ENCODE measurements around the gene RUFY4.

RUFY4 gene

GRCh38 chr2:218075975-218076811 lies 7.1 kb downstream of the RUFY4 start:
- no peaks in the 10 kb centered on the region for H3K27me3 ChIP-seq (replicated peaks in 2 of 5; ENCODE audit: control insufficient read depth in 4 of 5, insufficient read depth in 5 of 5, low read length in 4 of 5)
- H3K9me3 ChIP-seq (ENCODE audit: control extremely low read depth in 1 of 5, control insufficient read depth in 4 of 5, insufficient read depth in 2 of 5, low read depth in 1 of 5, low read length in 4 of 5), result no peaks in the 10 kb centered on the region
- ChIA-PET POLR2A (no interaction called here), CTCF (interaction anchor here (0.9 to 7.8 kb wide), 5 partner anchors 8 to 291 kb away, joined by 3 to 77 read pairs (median 4); partner anchors contain the start of gene RUFY4)
- H3K27ac ChIP-seq (ENCODE audit: insufficient read depth in 1 of 2, low read depth in 1 of 2, low read length in 2 of 2, poor library complexity in 1 of 2, severe bottlenecking in 2 of 2), result no peak overlapping the region
- no peaks in the 10 kb centered on the region for H3K4me1 ChIP-seq (ENCODE audit: control extremely low read depth in 1 of 4, control insufficient read depth in 4 of 4, insufficient read depth in 4 of 4, low read length in 3 of 4)
- no peak overlapping the region for H3K4me3 ChIP-seq (ENCODE audit: control insufficient read depth in 1 of 7, extremely low read depth in 1 of 7, insufficient read depth in 4 of 7, low read depth in 2 of 7, low read length in 6 of 7)
- WGBS (ENCODE audit: insufficient coverage), result 99% methylated on average over 8 of the region's 10 CpGs
- no peak for DNase-seq
- no peaks in the 10 kb centered on the region for H3K36me3 ChIP-seq (ENCODE audit: control insufficient read depth in 4 of 4, insufficient read depth in 4 of 4, low read length in 3 of 4)

- ChIA-PET CTCF (interaction anchor here (1.7 to 4.3 kb wide), 3 partner anchors 9 to 292 kb away, joined by 4 to 16 read pairs (median 5); partner anchors contain the start of gene RUFY4), POLR2A (no interaction called here)
- Histone ChIP-seq H3K9me3 (ENCODE audit: control extremely low read depth in 1 of 5, control insufficient read depth in 4 of 5, insufficient read depth in 2 of 5, low read depth in 1 of 5, low read length in 4 of 5) (no peaks in the 10 kb centered on the region), H3K27ac (ENCODE audit: insufficient read depth in 1 of 2, low read depth in 1 of 2, low read length in 2 of 2, poor library complexity in 1 of 2, severe bottlenecking in 2 of 2) (no peak overlapping the region), H3K4me1 (ENCODE audit: control extremely low read depth in 1 of 4, control insufficient read depth in 4 of 4, insufficient read depth in 4 of 4, low read length in 3 of 4) (no peaks in the 10 kb centered on the region), H3K27me3 (replicated peaks in 2 of 5; ENCODE audit: control insufficient read depth in 4 of 5, insufficient read depth in 5 of 5, low read length in 4 of 5) (no peaks in the 10 kb centered on the region), H3K36me3 (ENCODE audit: control insufficient read depth in 4 of 4, insufficient read depth in 4 of 4, low read length in 3 of 4) (no peaks in the 10 kb centered on the region), H3K4me3 (ENCODE audit: control insufficient read depth in 1 of 7, extremely low read depth in 1 of 7, insufficient read depth in 4 of 7, low read depth in 2 of 7, low read length in 6 of 7) (no peak overlapping the region)
- DNase-seq, result no peak
- 84% methylated on average over 8 of the region's 9 CpGs for WGBS (ENCODE audit: insufficient coverage)
Observed at GRCh38 chr2:218077464-218078216, 8.6 kb downstream of the RUFY4 start.

GRCh38 chr2:218079943-218080913 lies 11.2 kb downstream of the RUFY4 start:
- Histone ChIP-seq H3K27me3 (replicated peaks in 2 of 5; ENCODE audit: control insufficient read depth in 4 of 5, insufficient read depth in 5 of 5, low read length in 4 of 5) (no peaks in the 10 kb centered on the region), H3K4me3 (ENCODE audit: control insufficient read depth in 1 of 7, extremely low read depth in 1 of 7, insufficient read depth in 4 of 7, low read depth in 2 of 7, low read length in 6 of 7) (no peak overlapping the region), H3K4me1 (ENCODE audit: control extremely low read depth in 1 of 4, control insufficient read depth in 4 of 4, insufficient read depth in 4 of 4, low read length in 3 of 4) (no peaks in the 10 kb centered on the region), H3K27ac (ENCODE audit: insufficient read depth in 1 of 2, low read depth in 1 of 2, low read length in 2 of 2, poor library complexity in 1 of 2, severe bottlenecking in 2 of 2) (no peak overlapping the region), H3K36me3 (ENCODE audit: control insufficient read depth in 4 of 4, insufficient read depth in 4 of 4, low read length in 3 of 4) (no peaks in the 10 kb centered on the region), H3K9me3 (ENCODE audit: control extremely low read depth in 1 of 5, control insufficient read depth in 4 of 5, insufficient read depth in 2 of 5, low read depth in 1 of 5, low read length in 4 of 5) (no peaks in the 10 kb centered on the region)
- POLR2A ChIA-PET, result no interaction called here
- WGBS (ENCODE audit: insufficient coverage), result 89% methylated on average over 14 of the region's 15 CpGs
- DNase-seq, result no peak
- CTCF ChIA-PET, result interaction anchor here (0.6 to 4.9 kb wide), 5 partner anchors 7 to 294 kb away, joined by 3 to 19 read pairs (median 3); no protein-coding TSS in a partner anchor

GRCh38 chr2:218081063-218081462 lies 12.0 kb downstream of the RUFY4 start:
- ChIA-PET CTCF (interaction anchor here (0.6 to 4.9 kb wide), 4 partner anchors 8 to 295 kb away, joined by 3 to 19 read pairs (median 10); no protein-coding TSS in a partner anchor), POLR2A (no interaction called here)
- Histone ChIP-seq H3K36me3 (ENCODE audit: control insufficient read depth in 4 of 4, insufficient read depth in 4 of 4, low read length in 3 of 4) (no peaks in the 10 kb centered on the region), H3K27ac (ENCODE audit: insufficient read depth in 1 of 2, low read depth in 1 of 2, low read length in 2 of 2, poor library complexity in 1 of 2, severe bottlenecking in 2 of 2) (no peak overlapping the region), H3K27me3 (replicated peaks in 2 of 5; ENCODE audit: control insufficient read depth in 4 of 5, insufficient read depth in 5 of 5, low read length in 4 of 5) (no peaks in the 10 kb centered on the region), H3K4me1 (ENCODE audit: control extremely low read depth in 1 of 4, control insufficient read depth in 4 of 4, insufficient read depth in 4 of 4, low read length in 3 of 4) (no peaks in the 10 kb centered on the region), H3K4me3 (ENCODE audit: control insufficient read depth in 1 of 7, extremely low read depth in 1 of 7, insufficient read depth in 4 of 7, low read depth in 2 of 7, low read length in 6 of 7) (no peak overlapping the region), H3K9me3 (ENCODE audit: control extremely low read depth in 1 of 5, control insufficient read depth in 4 of 5, insufficient read depth in 2 of 5, low read depth in 1 of 5, low read length in 4 of 5) (peaks cover 0 to 5% (median under 1%) of the 10 kb centered on the region in 5 experiments)
- no peak for DNase-seq
- WGBS (ENCODE audit: insufficient coverage), result 100% methylated on average over 1 of the region's 2 CpGs

GRCh38 chr2:218081695-218082094 lies 12.6 kb downstream of the RUFY4 start:
- peaks cover 0 to 11% (median 6%) of the 10 kb centered on the region in 5 experiments for H3K9me3 ChIP-seq (ENCODE audit: control extremely low read depth in 1 of 5, control insufficient read depth in 4 of 5, insufficient read depth in 2 of 5, low read depth in 1 of 5, low read length in 4 of 5)
- H3K27ac ChIP-seq (ENCODE audit: insufficient read depth in 1 of 2, low read depth in 1 of 2, low read length in 2 of 2, poor library complexity in 1 of 2, severe bottlenecking in 2 of 2), result no peak overlapping the region
- ChIA-PET CTCF (interaction anchor here (1.4 to 4.9 kb wide), 3 partner anchors 8 to 296 kb away, joined by 5 to 19 read pairs (median 16); no protein-coding TSS in a partner anchor), POLR2A (no interaction called here)
- H3K4me1 ChIP-seq (ENCODE audit: control extremely low read depth in 1 of 4, control insufficient read depth in 4 of 4, insufficient read depth in 4 of 4, low read length in 3 of 4), result no peaks in the 10 kb centered on the region
- no peak for DNase-seq
- H3K36me3 ChIP-seq (ENCODE audit: control insufficient read depth in 4 of 4, insufficient read depth in 4 of 4, low read length in 3 of 4), result no peaks in the 10 kb centered on the region
- no peak overlapping the region for H3K4me3 ChIP-seq (ENCODE audit: control insufficient read depth in 1 of 7, extremely low read depth in 1 of 7, insufficient read depth in 4 of 7, low read depth in 2 of 7, low read length in 6 of 7)
- H3K27me3 ChIP-seq (replicated peaks in 2 of 5; ENCODE audit: control insufficient read depth in 4 of 5, insufficient read depth in 5 of 5, low read length in 4 of 5), result no peaks in the 10 kb centered on the region
- WGBS (ENCODE audit: insufficient coverage), result 98% methylated on average over 7 of the region's 7 CpGs

- DNase-seq, result peak; percentile 9 to 52 (median 31)
- no peaks in the 10 kb centered on the region for H3K4me1 ChIP-seq (ENCODE audit: control extremely low read depth in 1 of 4, control insufficient read depth in 4 of 4, insufficient read depth in 4 of 4, low read length in 3 of 4)
- POLR2A ChIA-PET, result no interaction called here
- no peak overlapping the region for H3K4me3 ChIP-seq (ENCODE audit: control insufficient read depth in 1 of 7, extremely low read depth in 1 of 7, insufficient read depth in 4 of 7, low read depth in 2 of 7, low read length in 6 of 7)
- 75% methylated on average over 2 of the region's 14 CpGs for WGBS (ENCODE audit: insufficient coverage)
- peaks cover 0 to 15% (median 6%) of the 10 kb centered on the region in 5 experiments for H3K9me3 ChIP-seq (ENCODE audit: control extremely low read depth in 1 of 5, control insufficient read depth in 4 of 5, insufficient read depth in 2 of 5, low read depth in 1 of 5, low read length in 4 of 5)
- H3K36me3 ChIP-seq (ENCODE audit: control insufficient read depth in 4 of 4, insufficient read depth in 4 of 4, low read length in 3 of 4), result no peaks in the 10 kb centered on the region
- CTCF ChIA-PET, result interaction anchor here (1.0 to 4.9 kb wide), 3 partner anchors 9 to 193 kb away, joined by 3 to 19 read pairs (median 5); no protein-coding TSS in a partner anchor
- H3K27me3 ChIP-seq (replicated peaks in 2 of 5; ENCODE audit: control insufficient read depth in 4 of 5, insufficient read depth in 5 of 5, low read length in 4 of 5), result no peaks in the 10 kb centered on the region
- no peak overlapping the region for H3K27ac ChIP-seq (ENCODE audit: insufficient read depth in 1 of 2, low read depth in 1 of 2, low read length in 2 of 2, poor library complexity in 1 of 2, severe bottlenecking in 2 of 2)
Observed at GRCh38 chr2:218082586-218083351, 13.7 kb downstream of the RUFY4 start.

Measured in common myeloid progenitor, CD34-positive (primary cell).